NCI-H1092 treated with DMSO at 0.1 percent for 48 hours (cell line): ENCODE results near the gene WRNIP1.
"Not testable (repeated sequence)": the region's sequence is repeated elsewhere in the genome, so short reads cannot be mapped to it uniquely, and the experiment has no call there.

Experiments
- DNase-seq: peaks from one replicate; lab custom pipeline; 2025; lab: John Stamatoyannopoulos, UW

The WRNIP1 gene

GRCh38 chr6:2741756-2742155, 23.4 kb upstream of the WRNIP1 start:
- no peak for DNase-seq

GRCh38 chr6:2743280-2744208, 21.6 kb upstream of the WRNIP1 start:
- DNase-seq, result no peak

- DNase-seq, result peak; percentile 45
Observed at GRCh38 chr6:2744209-2744771, 20.9 kb upstream of the WRNIP1 start.

- no peak for DNase-seq
Observed at GRCh38 chr6:2744778-2745177, 20.4 kb upstream of the WRNIP1 start.

GRCh38 chr6:2745246-2745645, 19.9 kb upstream of the WRNIP1 start:
- DNase-seq, result no peak

- no peak for DNase-seq
Observed at GRCh38 chr6:2746557-2747061, 18.6 kb upstream of the WRNIP1 start.

GRCh38 chr6:2748183-2748582, 17.0 kb upstream of the WRNIP1 start:
- no peak for DNase-seq

- DNase-seq, result peak; percentile 18
Observed at GRCh38 chr6:2749969-2750600, 15.1 kb upstream of the WRNIP1 start.

GRCh38 chr6:2750832-2751231, 14.4 kb upstream of the WRNIP1 start, which contains the start of gene MYLK4:
MYLK4 (minus strand) TSS chr6:2750922; CDS start chr6:2749294, 1,628 bp downstream.
- DNase-seq, result no peak

GRCh38 chr6:2751871-2752270, 13.3 kb upstream of the WRNIP1 start:
- DNase-seq, result no peak

GRCh38 chr6:2752477-2753109, 12.6 kb upstream of the WRNIP1 start:
- no peak for DNase-seq

GRCh38 chr6:2753110-2753489, 12.1 kb upstream of the WRNIP1 start:
- DNase-seq, result no peak

GRCh38 chr6:2753743-2754142, 11.4 kb upstream of the WRNIP1 start:
- DNase-seq, result no peak

GRCh38 chr6:2754393-2754792, 10.8 kb upstream of the WRNIP1 start:
- no peak for DNase-seq

GRCh38 chr6:2754911-2755310, 10.3 kb upstream of the WRNIP1 start:
- no peak for DNase-seq

GRCh38 chr6:2755456-2755855, 9.7 kb upstream of the WRNIP1 start:
- no peak for DNase-seq

- no peak for DNase-seq
Observed at GRCh38 chr6:2756241-2756640, 9.0 kb upstream of the WRNIP1 start.

- no peak for DNase-seq
Observed at GRCh38 chr6:2756687-2757224, 8.4 kb upstream of the WRNIP1 start.

GRCh38 chr6:2758980-2759379, 6.2 kb upstream of the WRNIP1 start:
- DNase-seq, result no peak

- no peak for DNase-seq
Observed at GRCh38 chr6:2760882-2761842, 4.0 kb upstream of the WRNIP1 start.

GRCh38 chr6:2762868-2763267, 2.3 kb upstream of the WRNIP1 start:
- DNase-seq, result not testable (repeated sequence)
